H54 (cell line): Measurements from ENCODE around the gene KIF5A.
A peak's percentile ranks its signal among the peaks of the same experiment; 100 is the strongest.
"Not testable (repeated sequence)": the region's sequence is repeated elsewhere in the genome, so short reads cannot be mapped to it uniquely, and the experiment has no call there.

Experiments used
- DNase-seq: peaks from one replicate; pipeline ENCODE4 v3.0.0; 2011; ENCODE audit warnings: low spot score, mixed read lengths; ENCODE audit not compliant: insufficient read length
- FAIRE-seq: peaks from 3 replicates; lab custom pipeline; 2011; peaks lifted over from hg19 to GRCh38; lab: Jason Lieb, UNC
- POLR2A ChIP-seq: IDR thresholded peaks from 2 replicates; pipeline ENCODE4 v1.6.1; 2011; ENCODE audit warnings: low read depth, mild to moderate bottlenecking, low read length

KIF5A gene

GRCh38 chr12:57569858-57570257, 20.0 kb downstream of the KIF5A start:
- no peak for TF ChIP-seq POLR2A
- no peak for DNase-seq
- no peak for FAIRE-seq

GRCh38 chr12:57570438-57570837, 20.6 kb downstream of the KIF5A start:
- DNase-seq, FAIRE-seq: not testable (repeated sequence)

GRCh38 chr12:57571926-57572762, 22.3 kb downstream of the KIF5A start:
- DNase-seq (no peak), FAIRE-seq (no peak)
- no peak for TF ChIP-seq POLR2A

DNA sequence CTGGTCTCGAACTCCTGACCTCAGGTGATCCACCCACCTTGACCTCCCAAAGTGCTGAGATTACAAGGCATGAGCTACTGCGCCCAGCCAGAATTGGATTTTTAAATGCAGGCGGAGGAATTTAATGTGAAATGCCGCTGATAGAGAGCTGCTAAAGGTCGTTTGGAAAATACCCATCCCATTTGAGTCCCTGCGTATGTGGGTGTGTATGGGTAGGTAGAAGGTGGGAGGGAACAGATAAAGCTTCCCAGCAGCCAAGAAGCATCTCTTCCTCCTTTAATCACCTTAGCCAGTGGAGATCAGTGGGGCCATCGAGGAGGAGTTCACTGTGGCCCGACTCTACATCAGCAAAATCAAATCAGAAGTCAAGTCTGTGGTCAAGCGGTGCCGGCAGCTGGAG, 25.0 kb downstream of the KIF5A start:
- no peak for FAIRE-seq
- no peak for DNase-seq
- no peak for TF ChIP-seq POLR2A

GRCh38 chr12:57575771-57576612, 26.1 kb downstream of the KIF5A start:
- DNase-seq (no peak), FAIRE-seq (no peak)
- TF ChIP-seq POLR2A: no peak

GRCh38 chr12:57576613-57577160, 26.8 kb downstream of the KIF5A start:
- no peak for FAIRE-seq

GRCh38 chr12:57577981-57578758, 28.3 kb downstream of the KIF5A start:
- DNase-seq (no peak), FAIRE-seq (no peak)
- TF ChIP-seq POLR2A: no peak

More at GRCh38 chr12:57576613-57577160, 26.8 kb downstream of the KIF5A start:
- TF ChIP-seq POLR2A: no peak
- DNase-seq: no peak

DNA sequence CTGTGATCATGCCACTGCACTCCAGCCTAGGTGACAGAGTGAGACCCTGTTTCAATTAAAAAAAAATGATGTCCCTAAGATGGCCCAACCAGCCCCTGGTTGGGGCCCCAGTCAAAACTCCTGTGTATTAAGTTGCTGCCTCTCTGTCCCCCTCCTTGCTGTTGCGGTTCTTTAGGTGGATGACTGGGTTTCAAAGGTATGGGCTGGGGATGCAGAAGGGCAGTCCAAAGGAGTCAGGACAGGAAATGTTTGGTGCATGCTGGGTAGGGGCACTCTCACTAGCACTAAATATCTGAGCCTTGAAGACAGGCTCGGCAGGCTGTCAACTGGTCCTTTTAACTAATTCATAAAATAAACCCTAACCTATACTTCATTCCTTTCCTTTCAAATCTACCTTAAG, 29.2 kb downstream of the KIF5A start:
- TF ChIP-seq POLR2A: no peak
- no peak for DNase-seq
- no peak for FAIRE-seq

- no peak for FAIRE-seq
- no peak for TF ChIP-seq POLR2A
- DNase-seq: no peak
Observed at GRCh38 chr12:57579677-57580465, 30.0 kb downstream of the KIF5A start.

DNA sequence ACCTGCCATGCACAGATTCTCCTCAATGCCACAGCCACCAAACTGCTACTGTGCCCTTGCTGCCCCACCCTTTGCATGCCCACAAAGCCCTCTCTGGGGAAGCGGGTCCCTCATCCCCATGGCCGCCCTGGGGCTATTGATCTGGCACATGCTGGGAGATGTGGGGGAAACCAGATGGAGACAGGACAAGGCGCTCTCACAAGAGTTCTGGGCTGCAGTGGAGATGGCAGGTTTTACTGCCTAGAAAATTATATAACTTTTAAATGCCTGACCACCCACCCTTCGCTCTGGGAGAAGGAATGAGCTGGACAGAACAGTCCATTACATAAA, 30.6 kb downstream of the KIF5A start:
- DNase-seq: no peak
- FAIRE-seq: no peak
- no peak for TF ChIP-seq POLR2A

GRCh38 chr12:57581802-57582201, 32.0 kb downstream of the KIF5A start:
- DNase-seq (no peak), FAIRE-seq (no peak)
- no peak for TF ChIP-seq POLR2A

DNA sequence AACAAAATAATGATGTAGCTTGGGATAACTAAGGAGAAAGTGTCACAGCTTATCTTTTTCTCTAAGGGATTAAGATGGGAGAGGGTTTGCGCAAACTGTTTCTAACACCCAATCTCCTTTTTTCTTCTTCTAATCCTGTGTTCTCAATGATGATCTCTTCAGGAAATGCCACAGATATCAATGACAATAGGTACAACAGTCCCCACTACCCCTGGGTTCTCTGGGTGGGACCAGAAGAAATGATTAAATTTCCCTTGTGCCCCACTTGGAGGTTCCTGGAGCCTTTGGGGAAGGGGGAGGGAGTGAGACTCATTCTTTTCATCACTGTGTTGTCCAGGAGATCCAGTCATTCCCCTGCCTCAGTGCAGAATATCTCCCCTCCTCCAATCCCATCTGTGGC, 32.6 kb downstream of the KIF5A start:
- DNase-seq (no peak), FAIRE-seq (no peak)
- no peak for TF ChIP-seq POLR2A

DNA sequence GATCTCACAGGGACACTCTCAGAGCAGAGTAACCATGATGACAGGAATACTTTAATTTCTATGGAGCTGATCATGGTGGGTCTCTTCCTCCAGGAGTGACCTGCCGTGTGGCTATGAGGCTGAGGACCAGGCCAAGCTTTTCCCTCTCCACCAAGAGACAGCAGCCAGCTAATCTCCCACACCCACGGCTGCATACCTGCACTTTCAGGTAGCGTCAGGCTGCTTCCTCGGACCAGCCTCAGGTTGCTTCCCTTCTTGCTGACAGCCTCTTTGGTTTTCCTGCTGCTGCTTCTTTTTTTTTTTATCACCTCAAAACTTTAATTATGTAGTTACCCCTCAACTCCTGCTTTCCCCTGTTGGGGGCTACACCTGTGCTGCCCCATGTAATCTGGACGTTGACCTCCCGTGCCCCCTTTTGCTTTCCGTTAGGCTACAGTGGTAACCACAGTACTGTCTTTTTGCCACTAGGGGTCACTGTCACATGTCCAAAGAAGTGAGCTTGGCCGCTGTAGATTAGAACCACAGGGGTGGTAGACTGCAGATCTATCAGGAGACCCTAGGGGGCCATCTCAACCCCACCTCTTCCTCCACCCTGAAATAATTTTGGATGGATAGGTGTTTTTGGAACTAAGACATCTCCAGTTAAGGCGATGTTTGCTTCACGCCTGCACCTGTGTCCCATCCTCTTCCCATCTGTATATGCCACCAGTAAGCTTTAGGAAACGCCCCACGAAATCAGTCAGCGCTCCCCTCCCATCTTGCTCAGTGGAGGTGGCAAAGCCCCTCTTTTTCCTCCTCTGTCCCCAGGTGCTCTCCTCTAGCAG, 33.4 kb downstream of the KIF5A start:
- DNase-seq (peak; percentile 82), FAIRE-seq (no peak)
- TF ChIP-seq POLR2A: no peak
